Measurements from ENCODE around the gene MEX3D. TPM values are rescaled to one million over a fixed set of nuclear protein-coding genes. Genes with fewer than 3 reads are reported as not detected.

Gene MEX3D
- total RNA-seq, 2 donors from 2014 or later: 14.0 to 21.9 TPM

- intact Hi-C loops (cut with DNase I): no loop called here
- DNase-seq (ENCODE audit: low spot score): no peak
These were observed 7.5 kb upstream of the MEX3D start for GRCh38 chr19:1575323-1576241.

- intact Hi-C loops (cut with DNase I): no loop called here
- DNase-seq (ENCODE audit: low spot score): no peak
These were observed 6.4 kb upstream of the MEX3D start for GRCh38 chr19:1574354-1575136.

DNA sequence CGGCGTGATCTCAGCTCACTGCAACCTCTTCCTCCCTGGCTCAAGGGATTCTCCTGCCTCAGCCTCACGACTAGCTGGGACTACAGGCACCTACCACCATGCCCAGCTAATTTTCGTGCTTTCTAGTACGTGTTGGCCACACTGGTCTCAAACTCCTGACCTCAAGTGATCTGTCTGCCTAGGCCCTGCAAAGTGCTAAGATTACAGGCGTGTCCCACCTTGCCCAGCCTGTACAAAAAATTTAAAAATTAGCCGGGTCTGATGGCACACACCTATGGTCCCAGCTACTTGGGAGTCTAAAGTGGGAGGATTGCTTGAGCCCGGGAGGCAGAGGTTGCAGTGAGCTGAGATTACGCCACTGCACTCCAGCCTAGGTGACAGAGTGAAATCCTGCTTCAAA is 4.7 kb upstream of the MEX3D start:
- DNase-seq (ENCODE audit: low spot score): no peak
- intact Hi-C loops (cut with DNase I): no loop called here

- intact Hi-C loops (cut with DNase I): no loop called here
- DNase-seq (ENCODE audit: low spot score): no peak
These were observed 3.2 kb upstream of the MEX3D start for GRCh38 chr19:1571358-1571757.

- intact Hi-C loops (cut with DNase I): no loop called here
- DNase-seq (ENCODE audit: low spot score): no peak
These were observed 2.7 kb upstream of the MEX3D start for GRCh38 chr19:1570836-1571235.

DNA sequence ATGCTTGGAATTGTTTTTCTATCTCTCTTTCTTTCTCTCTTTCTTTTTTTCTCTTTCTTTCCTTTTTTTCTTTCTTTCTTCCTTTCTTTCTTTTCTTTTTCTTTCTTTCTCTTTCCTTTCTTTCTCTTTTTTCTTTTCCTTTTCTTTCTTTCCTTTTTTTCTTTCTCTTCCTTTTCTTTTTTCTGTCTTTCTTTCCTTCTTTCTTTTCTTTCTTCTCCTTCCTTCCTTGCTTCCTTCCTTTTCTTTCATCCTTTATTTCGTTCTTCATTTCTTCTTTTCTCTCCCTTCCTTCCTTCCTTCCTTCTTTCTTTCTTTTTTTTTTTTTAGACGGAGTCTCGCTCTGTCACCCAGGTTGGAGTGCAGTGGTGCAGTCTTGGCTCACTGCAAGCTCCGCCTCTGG is 1.9 kb upstream of the MEX3D start:
- intact Hi-C loops (cut with DNase I): no loop called here
- DNase-seq (ENCODE audit: low spot score): no peak

DNA sequence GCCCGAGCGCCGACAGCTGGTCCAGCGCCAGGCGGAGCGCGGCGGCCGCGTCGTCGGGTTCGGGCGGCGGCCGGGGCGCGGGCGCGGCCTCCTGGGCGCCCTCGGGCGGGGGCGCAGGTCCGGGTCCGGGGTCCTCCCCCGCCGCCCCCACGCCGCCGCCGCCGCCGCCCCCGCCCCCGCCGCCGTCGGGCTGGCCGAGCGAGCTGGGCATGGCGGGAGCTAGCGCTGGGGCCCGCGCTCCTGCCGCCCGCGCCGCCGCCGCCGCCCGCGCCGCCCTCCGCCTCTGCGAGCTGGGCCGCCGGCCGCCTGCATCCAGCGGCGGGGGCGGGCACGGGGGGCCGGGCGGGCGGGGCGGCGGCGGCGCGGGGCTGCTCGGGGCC is 287 bp downstream of the MEX3D start:
- intact Hi-C loops (cut with DNase I): no loop called here
- DNase-seq (ENCODE audit: low spot score): no peak

- no peak for DNase-seq (ENCODE audit: low spot score)
- intact Hi-C loops (cut with DNase I): no loop called here
These were observed 843 bp downstream of the MEX3D start for GRCh38 chr19:1567116-1567847.

DNA sequence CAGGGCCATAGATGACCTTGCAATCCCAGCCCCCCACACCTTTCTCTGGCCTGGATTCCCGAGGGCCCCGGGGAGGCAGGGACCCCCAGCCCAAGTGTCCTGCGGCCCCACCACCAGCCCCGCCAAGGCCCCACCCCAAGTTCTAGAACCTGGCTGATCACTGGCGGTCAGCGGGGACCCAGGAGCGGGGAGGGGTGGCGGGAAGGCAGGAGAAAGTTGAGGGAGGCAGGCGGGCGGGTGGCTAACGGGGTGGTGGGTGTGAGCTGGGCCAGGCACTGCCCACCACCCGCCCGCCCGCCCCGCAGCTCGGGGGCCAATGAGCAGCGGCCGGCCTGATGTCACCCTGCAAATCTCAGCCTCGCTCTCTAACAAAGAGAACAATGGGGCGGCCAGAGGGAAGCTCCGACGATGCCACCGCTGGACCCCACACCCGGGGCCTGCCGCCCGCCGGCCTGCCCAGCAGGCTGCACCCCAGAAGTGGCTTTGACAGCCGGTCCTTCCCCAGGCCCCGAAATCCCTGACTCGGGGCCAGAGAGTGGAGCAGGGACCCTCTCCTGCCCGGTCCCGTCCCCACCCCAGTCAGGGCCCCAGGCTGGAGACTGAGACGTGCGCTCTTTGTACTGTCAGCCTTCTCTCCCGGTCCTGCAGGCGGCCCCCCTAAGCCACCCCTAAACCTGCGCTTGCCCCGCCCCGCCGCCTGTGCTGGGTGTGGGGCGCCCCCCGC is 1.6 kb downstream of the MEX3D start:
- no peak for DNase-seq (ENCODE audit: low spot score)

DNA sequence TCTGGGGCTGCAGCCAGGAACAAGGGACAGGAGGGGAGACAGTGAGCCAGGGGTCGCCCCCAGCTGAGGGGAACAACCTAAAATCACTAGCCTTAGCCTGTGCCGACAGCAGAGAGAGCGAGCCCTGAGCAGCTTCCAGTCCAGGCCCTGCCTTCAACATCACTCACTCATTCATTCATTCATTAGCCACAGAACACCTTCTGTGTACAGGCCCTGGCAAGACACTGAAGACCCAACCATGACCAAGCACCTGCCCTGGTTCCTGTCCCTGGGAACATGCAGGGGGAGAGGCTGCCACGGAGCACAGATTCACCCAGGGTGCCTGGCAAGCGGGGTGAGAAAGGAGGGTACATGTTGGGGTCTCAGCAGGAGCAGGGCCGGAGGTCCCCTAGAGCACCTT is 4.9 kb downstream of the MEX3D start:
- DNase-seq (ENCODE audit: low spot score): no peak
- intact Hi-C loops (cut with DNase I): no loop called here

More for the DNA sequence above, 1.6 kb downstream of the MEX3D start:
- intact Hi-C loops (cut with DNase I): no loop called here

- intact Hi-C loops (cut with DNase I): no loop called here
- DNase-seq (ENCODE audit: low spot score): no peak
These were observed 6.8 kb downstream of the MEX3D start for GRCh38 chr19:1561236-1561842.

GRCh38 chr19:1560286-1560882 is 7.7 kb downstream of the MEX3D start:
- no peak for DNase-seq (ENCODE audit: low spot score)
- intact Hi-C loops (cut with DNase I): loop anchor here in 1 of 2 donors (1.0 kb wide), 1 partner anchor 20 kb away; no protein-coding TSS in a partner anchor

DNA sequence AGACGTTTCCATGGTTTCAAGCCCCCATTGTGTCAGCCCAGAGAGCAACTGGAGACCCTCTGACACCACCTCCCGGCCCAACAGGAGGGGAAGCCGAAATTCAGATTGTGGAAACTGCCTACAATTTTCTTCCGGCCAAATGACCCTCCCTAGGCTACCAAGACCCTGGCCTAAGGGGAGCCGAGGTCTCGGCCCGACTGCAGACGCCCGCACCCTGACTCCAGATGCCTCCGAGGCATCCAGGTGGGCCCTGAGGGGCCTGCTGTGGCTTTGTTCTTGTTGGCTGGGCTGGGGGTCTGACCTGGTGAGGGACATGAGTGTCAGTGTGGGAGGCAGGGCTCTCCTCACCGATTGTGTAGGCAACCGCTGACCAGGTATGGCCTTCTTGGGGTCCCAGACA is 9.6 kb downstream of the MEX3D start:
- no peak for DNase-seq (ENCODE audit: low spot score)
- intact Hi-C loops (cut with DNase I): no loop called here

DNA sequence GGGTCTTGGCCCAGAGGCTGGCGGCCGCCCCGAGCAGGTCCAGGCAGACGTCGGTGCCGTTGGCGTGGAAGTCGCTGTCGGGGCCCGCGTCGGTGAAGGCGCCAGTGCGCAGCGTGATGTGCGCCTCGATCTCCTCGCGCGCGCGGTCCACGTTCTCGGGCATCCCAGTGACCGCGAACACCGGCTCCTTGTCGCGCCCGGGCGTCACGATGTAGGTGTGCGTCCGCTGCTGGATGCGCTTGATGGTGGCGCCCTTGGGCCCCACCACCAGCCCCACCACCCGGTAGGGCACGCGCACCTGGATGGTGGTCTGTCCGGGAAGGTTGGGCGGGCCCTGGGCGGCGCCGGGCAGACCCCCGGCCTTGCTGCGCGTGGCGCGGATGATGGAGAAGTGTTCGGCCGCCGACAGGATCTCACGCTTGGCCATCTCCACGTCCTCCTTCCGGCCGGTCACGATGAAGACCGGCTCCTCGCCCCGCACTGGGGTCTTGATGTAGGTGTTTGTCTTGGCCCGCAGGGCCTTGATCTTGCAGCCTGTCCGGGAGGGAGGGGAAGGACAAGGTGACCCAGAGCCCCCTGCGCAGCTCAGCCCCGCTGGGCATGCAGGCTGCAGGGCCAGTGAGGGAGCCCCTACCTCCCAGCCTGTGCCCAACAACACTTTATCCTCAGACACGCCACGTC is 11.6 kb downstream of the MEX3D start:
- DNase-seq (ENCODE audit: low spot score): no peak
- intact Hi-C loops (cut with DNase I): no loop called here

GRCh38 chr19:1555487-1556389 is 12.4 kb downstream of the MEX3D start:
- intact Hi-C loops (cut with DNase I): no loop called here
- DNase-seq (ENCODE audit: low spot score): no peak

DNA sequence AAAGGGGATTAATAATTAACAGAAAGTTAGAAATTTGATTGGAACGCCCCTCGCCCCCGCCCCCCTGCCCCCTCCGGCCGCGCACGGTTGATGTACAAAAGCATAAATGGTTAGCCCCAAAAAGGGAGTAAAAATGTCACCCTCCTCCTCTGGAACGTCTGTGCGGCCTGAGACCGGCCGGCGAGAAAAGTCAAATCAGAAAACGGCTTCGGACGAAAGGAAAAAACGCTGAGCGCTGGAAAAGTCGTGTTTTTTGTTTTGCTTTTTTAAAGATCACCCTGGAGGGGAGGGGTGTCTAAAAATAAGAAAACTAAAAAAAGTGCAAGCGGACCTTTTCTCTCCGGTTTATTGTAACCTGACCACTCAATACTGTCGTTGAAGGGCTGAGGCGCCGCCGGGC is 13.2 kb downstream of the MEX3D start:
- intact Hi-C loops (cut with DNase I): no loop called here
- no peak for DNase-seq (ENCODE audit: low spot score)

DNA sequence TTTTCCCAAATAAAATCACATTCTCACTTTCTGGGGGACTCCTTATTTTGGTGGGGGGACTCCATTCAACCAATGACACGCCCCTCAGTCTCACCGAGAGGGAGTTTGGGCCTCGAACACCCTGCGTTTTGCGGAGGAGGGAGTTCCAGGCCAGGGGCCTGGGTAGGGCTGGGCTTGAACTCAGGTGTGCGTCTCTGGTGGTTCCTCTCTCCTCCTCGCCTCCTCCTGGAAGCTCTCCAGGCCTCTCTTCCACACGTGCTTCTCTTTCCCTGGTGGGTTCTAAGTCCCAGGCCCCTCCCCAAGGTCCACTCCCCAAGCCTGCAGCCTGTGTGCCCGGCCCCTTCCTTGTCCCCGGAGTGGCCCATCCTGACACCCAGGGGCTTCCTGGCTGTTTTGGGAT is 14.7 kb downstream of the MEX3D start:
- intact Hi-C loops (cut with DNase I): no loop called here
- no peak for DNase-seq (ENCODE audit: low spot score)

All from posterior vena cava (tissue), 2 donors.